Neutrophil (primary cell): ENCODE measurements around the gene CTBP2.

Experiments used
- H3K27ac ChIP-seq: fragments of 200-600 bp; sonication (generic); 2 replicates; pipeline ENCODE4 v1.5.1; 2016; ENCODE audit warnings: mild to moderate bottlenecking, moderate library complexity
- H3K27me3 ChIP-seq: fragments of 200-600 bp; sonication (generic); 2 replicates; pipeline ENCODE4 v1.6.0; 2016; ENCODE audit warnings: mild to moderate bottlenecking
- H3K36me3 ChIP-seq: fragments of 200-600 bp; sonication (generic); 2 replicates; pipeline ENCODE4 v1.5.1; 2017
- H3K4me1 ChIP-seq, 2 experiments: fragments of 200-600 bp in 1 of 2; sonication (generic) in 1 of 2; 1 replicate in 1 of 2; 2 replicates in 1 of 2; pipeline versions ENCODE4 v1.5.1 to v1.6.1; 2013 to 2016; ENCODE audit warnings: low read depth in 1 of 2, low read length in 1 of 2, mild to moderate bottlenecking in 1 of 2, moderate library complexity in 1 of 2; ENCODE audit not compliant: control insufficient read depth in 1 of 2, insufficient read depth in 1 of 2
- H3K4me3 ChIP-seq, 2 experiments: fragments of 200-600 bp in 1 of 2; sonication (generic) in 1 of 2; 1 replicate in 1 of 2; 2 replicates in 1 of 2; pipeline ENCODE4 v1.5.1; 2013 to 2016; ENCODE audit warnings: low read depth in 1 of 2, low read length in 1 of 2, mild to moderate bottlenecking in 1 of 2, moderate library complexity in 1 of 2
- H3K9me3 ChIP-seq: fragments of 200-600 bp; sonication (generic); 2 replicates; pipeline ENCODE4 v1.5.1; 2016
- TF ChIP-seq, protein P1 (sequence below): fragments of 200-600 bp; sonication (generic); IDR thresholded peaks from 2 replicates; pipeline ENCODE4 v1.5.1; 2016; ENCODE audit warnings: antibody characterized with exemption

CTBP2 gene

DNA sequence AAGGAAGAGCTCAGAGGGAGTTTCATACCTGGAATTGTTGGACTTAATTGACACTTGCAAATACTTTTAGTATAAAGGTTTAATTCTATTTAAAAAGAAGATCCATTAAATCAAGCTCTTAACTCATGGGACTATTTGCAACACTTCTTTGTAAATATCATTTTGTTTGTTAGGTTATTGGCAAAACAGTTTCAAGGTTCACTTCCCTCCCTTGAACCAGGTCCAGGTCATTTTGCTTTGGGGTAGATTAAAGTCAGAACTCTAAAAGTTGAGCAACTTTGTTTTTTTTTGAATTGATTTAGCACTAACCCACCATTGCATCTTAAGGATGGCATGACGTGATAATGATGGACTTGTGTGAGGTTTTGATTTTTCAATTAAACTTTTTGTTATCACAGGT, 172.6 kb downstream of the CTBP2 start:
- Histone ChIP-seq H3K27me3 (no peaks in the 10 kb centered on the region), H3K4me3 (no peak overlapping the region), H3K27ac (no peak overlapping the region), H3K4me1 (no peaks in the 10 kb centered on the region), H3K9me3 (no peaks in the 10 kb centered on the region), H3K36me3 (peaks cover 100% of the 10 kb centered on the region)
- TF ChIP-seq, protein P1, sequence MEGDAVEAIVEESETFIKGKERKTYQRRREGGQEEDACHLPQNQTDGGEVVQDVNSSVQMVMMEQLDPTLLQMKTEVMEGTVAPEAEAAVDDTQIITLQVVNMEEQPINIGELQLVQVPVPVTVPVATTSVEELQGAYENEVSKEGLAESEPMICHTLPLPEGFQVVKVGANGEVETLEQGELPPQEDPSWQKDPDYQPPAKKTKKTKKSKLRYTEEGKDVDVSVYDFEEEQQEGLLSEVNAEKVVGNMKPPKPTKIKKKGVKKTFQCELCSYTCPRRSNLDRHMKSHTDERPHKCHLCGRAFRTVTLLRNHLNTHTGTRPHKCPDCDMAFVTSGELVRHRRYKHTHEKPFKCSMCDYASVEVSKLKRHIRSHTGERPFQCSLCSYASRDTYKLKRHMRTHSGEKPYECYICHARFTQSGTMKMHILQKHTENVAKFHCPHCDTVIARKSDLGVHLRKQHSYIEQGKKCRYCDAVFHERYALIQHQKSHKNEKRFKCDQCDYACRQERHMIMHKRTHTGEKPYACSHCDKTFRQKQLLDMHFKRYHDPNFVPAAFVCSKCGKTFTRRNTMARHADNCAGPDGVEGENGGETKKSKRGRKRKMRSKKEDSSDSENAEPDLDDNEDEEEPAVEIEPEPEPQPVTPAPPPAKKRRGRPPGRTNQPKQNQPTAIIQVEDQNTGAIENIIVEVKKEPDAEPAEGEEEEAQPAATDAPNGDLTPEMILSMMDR, result no peak

DNA sequence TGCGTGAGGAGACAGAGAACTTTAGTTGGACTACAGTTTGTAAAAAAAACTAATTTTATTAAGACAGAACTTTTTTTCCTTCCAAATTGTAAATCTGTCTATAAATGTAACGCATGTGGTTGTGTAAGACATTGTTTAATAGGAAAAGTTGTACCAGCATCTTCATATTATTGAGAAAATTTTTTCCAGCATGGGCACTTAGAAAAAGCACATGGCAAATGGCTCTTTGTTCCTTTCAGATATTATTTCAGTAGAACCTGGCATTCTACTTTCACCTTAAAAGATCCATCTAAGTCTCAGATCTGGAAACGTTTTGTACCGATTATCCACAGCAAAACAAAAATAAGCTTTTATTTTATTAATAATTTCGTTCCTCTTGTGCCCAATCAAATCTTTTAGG, 175.2 kb downstream of the CTBP2 start:
- TF ChIP-seq, protein P1, result no peak
- peaks cover 96% of the 10 kb centered on the region for H3K36me3 ChIP-seq
- H3K4me1 ChIP-seq, result no peaks in the 10 kb centered on the region
- no peaks in the 10 kb centered on the region for H3K9me3 ChIP-seq
- no peaks in the 10 kb centered on the region for H3K27me3 ChIP-seq
- H3K4me3 ChIP-seq, result no peak overlapping the region
- no peak overlapping the region for H3K27ac ChIP-seq

DNA sequence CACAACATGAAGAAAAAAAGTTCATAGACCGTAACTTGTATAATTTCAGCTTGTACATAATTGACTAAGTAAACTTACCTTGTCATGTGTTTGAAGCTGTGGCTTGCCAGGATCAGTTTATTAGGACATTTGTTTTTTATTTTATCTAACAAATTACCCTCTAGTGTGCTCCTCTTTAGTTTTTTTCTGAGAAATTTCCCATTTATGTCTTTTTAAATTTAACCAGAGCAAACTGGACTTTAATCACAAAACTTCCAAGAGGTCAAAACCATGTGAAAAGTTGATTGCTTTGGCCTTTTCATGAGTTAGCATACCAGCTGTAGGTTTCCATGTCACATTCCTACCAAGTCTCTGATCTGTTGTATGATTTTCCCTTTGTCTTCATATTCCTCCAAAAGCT, 176.0 kb downstream of the CTBP2 start:
- TF ChIP-seq, protein P1, result no peak
- Histone ChIP-seq H3K4me1 (no peaks in the 10 kb centered on the region), H3K9me3 (no peaks in the 10 kb centered on the region), H3K27me3 (no peaks in the 10 kb centered on the region), H3K27ac (no peak overlapping the region), H3K4me3 (no peak overlapping the region), H3K36me3 (peaks cover 88% of the 10 kb centered on the region)

DNA sequence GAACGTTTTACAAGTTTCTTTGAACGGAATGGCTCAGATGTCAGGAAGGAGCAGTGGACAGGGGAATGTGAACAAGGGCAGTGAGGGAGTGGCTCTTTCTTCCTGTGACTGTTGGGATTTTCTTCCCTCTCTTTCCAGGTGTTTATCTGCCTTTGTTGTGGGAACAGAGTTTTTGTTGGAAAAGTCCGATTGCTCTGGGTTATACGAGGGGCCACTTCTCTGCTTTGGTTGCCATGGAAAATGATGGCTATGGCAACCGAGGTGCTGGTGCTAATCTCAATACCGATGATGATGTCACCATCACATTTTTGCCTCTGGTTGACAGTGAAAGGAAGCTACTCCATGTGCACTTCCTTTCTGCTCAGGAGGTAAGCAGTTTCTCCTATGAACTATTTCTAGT, 177.0 kb downstream of the CTBP2 start:
- Histone ChIP-seq H3K27ac (peak overlapping the region; percentile 59), H3K4me3 (no peak overlapping the region), H3K4me1 (peaks cover 1 to 6% of the 10 kb centered on the region in 2 experiments), H3K27me3 (no peaks in the 10 kb centered on the region), H3K36me3 (peaks cover 78% of the 10 kb centered on the region), H3K9me3 (no peaks in the 10 kb centered on the region)
- TF ChIP-seq, protein P1, result no peak

DNA sequence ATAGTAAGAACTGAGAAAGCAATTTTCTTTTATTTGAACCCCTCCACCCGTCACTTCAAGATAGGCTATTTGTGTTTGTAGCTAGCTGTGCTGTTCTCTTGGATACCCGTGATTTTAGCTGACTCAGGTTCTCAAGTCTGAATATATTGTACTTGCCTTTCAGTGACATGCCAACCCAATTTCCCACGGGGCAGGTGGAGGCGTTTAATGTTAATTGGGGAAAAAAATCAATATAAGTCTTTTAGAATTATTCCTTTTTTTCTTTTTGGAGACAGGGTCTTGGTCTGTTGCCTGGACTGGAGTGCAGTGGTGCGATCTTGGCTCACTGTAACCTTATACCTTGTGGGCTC, 182.0 kb downstream of the CTBP2 start:
- H3K4me1 ChIP-seq, result peaks cover 32 to 40% of the 10 kb centered on the region in 2 experiments
- H3K4me3 ChIP-seq, result no peak overlapping the region
- no peaks in the 10 kb centered on the region for H3K27me3 ChIP-seq
- TF ChIP-seq, protein P1, result no peak
- peaks cover 42% of the 10 kb centered on the region for H3K36me3 ChIP-seq
- H3K9me3 ChIP-seq, result no peaks in the 10 kb centered on the region
- H3K27ac ChIP-seq, result peak overlapping the region; percentile 85
